ENCODE results near the gene LY9.

LY9 gene

DNA sequence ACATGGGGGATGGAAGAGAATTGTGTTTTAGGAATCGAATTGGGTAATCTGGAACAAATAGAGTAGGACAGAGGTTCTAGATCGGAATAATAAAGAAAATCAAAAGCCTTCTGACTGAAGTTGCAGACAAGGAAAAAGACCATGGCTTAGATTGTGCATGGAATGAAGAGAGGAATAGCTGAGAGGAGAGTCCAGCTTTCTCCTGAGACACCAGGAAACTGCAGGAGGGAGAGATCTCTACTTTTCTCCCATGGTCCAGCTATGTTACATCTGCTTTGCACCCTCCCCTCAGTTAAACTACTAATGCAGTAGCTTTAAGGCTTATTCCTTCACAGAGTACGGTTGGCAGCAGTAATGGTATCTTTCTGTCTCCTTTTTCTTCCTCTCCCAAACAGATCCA lies 43.6 kb upstream of the LY9 start:
- ChIA-PET POLR2A (no interaction called here), CTCF (no interaction called here)
- TF ChIP-seq, protein P1, sequence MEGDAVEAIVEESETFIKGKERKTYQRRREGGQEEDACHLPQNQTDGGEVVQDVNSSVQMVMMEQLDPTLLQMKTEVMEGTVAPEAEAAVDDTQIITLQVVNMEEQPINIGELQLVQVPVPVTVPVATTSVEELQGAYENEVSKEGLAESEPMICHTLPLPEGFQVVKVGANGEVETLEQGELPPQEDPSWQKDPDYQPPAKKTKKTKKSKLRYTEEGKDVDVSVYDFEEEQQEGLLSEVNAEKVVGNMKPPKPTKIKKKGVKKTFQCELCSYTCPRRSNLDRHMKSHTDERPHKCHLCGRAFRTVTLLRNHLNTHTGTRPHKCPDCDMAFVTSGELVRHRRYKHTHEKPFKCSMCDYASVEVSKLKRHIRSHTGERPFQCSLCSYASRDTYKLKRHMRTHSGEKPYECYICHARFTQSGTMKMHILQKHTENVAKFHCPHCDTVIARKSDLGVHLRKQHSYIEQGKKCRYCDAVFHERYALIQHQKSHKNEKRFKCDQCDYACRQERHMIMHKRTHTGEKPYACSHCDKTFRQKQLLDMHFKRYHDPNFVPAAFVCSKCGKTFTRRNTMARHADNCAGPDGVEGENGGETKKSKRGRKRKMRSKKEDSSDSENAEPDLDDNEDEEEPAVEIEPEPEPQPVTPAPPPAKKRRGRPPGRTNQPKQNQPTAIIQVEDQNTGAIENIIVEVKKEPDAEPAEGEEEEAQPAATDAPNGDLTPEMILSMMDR (IDR thresholded peaks at IDR 0.05; ENCODE audit: insufficient read depth, low read length, missing control alignments): no peak
- no peak for DNase-seq (ENCODE audit: low read depth, low spot score)
- H3K4me3 ChIP-seq (ENCODE audit: low read depth, low read length): no peak overlapping the region

DNA sequence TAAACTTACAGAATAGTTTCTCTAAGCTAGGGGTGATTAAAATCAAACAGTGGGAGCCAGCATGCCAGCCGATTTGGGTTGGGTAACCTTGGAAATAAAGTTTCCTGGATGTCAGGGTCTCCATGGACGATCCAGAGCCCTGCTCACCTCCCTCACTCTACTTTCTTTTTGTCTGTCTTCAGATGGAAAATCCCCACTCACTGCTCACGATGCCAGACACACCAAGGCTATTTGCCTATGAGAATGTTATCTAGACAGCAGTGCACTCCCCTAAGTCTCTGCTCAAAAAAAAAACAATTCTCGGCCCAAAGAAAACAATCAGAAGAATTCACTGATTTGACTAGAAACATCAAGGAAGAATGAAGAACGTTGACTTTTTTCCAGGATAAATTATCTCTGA lies 43.0 kb upstream of the LY9 start:
- CTCF ChIA-PET: no interaction called here
- H3K4me3 ChIP-seq (ENCODE audit: low read depth, low read length): no peak overlapping the region
- TF ChIP-seq, protein P1 (IDR thresholded peaks at IDR 0.05; ENCODE audit: insufficient read depth, low read length, missing control alignments): no peak
- POLR2A ChIA-PET: no interaction called here
- DNase-seq (ENCODE audit: low read depth, low spot score): no peak

DNA sequence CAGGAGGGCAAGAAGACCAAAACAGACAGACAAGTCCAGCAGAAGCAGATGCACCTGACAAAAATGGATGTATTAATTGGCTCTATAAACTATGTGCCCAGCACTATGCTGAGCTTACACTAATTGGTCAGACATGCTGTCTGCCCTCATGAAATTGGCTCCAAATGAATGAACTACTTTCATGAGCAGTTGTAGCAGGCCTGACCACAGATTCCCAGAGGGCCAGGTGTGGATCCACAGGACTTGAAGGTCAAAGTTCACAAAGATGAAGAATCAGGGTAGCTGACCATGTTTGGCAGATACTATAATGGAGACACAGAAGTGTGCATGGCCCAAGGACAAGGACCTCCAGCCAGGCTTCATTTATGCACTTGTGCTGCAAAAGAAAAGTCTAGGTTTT lies 42.4 kb upstream of the LY9 start:
- no peak for DNase-seq (ENCODE audit: low read depth, low spot score)
- ChIA-PET CTCF (no interaction called here), POLR2A (no interaction called here)
- H3K4me3 ChIP-seq (ENCODE audit: low read depth, low read length): no peak overlapping the region
- TF ChIP-seq, protein P1 (IDR thresholded peaks at IDR 0.05; ENCODE audit: insufficient read depth, low read length, missing control alignments): no peak

DNA sequence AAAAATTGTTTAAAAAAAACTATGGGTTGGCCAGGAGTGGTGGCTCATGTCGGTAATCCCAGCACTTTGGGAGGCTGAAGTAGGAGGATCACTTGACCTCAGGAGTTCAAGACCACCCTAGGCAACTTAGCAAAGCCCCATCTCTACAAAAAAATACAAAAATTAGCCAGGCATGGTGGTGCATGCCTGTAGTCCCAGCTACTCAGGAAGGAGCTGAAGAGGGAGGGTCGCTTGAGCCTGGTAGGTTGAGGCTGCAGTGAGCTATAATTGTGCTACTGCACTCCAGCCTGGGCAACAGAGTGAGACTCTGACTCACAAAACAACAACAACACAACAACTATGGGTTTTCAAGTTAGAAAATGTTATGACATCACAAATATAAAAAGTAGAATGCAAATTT lies 40.5 kb upstream of the LY9 start:
- H3K4me3 ChIP-seq (ENCODE audit: low read depth, low read length): no peak overlapping the region
- TF ChIP-seq, protein P1 (IDR thresholded peaks at IDR 0.05; ENCODE audit: insufficient read depth, low read length, missing control alignments): no peak
- ChIA-PET POLR2A (no interaction called here), CTCF (no interaction called here)
- DNase-seq (ENCODE audit: low read depth, low spot score): no peak

DNA sequence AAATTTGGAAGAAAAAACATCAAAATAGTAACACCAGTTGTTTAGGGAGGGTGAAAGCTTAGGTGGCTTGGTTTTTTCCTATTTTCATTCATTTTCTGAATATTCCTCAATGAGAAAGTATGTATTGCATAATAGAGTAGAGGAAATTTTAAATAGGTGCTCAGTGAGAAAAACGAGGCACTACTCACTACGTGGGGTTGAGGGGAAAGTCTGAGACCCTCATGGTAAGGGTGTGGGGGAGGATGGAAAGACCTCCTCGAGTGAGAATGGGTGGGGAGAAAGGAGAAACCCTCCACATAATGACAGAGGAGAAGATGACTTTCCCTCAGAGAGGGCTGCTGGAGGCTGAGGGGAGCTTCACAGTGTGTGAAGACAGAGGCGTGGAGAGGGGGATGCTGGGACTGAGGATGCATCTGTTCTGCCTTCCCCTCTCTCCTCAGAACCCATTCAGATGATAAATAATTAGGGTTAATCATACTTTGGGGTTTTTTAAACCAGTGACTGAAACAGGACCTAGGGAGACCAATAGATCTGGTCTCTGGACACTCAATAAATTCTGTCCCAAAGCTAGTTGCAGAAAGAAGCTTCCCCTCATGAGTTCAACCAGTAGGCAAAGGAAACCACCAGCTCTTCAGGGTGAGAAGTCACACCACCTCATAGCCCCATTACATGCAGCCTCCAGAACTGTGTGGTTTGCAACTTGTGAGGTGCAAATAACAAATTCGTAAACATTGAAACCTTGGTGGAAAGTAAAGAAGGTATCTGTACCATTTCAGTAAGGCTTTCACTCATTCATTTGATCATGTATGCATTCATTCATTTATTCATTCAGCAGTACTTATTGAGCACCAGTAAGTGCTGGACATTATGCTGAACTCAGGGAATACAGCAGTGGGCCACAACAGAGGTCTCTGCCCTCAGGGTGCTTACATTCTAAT lies 39.8 kb upstream of the LY9 start:
- DNase-seq (ENCODE audit: low read depth, low spot score): no peak
- CTCF ChIA-PET: no interaction called here
- POLR2A ChIA-PET: no interaction called here
- no peak overlapping the region for H3K4me3 ChIP-seq (ENCODE audit: low read depth, low read length)
- TF ChIP-seq, protein P1 (IDR thresholded peaks at IDR 0.05; ENCODE audit: insufficient read depth, low read length, missing control alignments): no peak

DNA sequence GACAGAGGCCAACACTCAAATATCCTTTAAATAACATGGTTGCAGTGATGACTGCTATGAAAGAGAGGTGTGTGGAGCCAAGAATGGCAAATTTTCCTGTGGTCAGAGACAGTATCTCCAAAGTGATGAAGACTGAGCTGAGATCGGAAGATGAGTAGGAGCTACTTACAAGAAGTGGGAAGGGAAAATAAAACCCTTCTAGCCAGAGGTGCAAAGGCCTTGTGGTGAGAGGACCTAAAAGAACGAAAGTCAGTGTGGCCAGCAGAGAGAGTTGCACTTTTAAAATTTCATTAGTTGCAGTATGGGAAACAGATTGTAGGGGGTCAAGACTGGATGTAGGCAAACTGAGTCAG lies 39.1 kb upstream of the LY9 start:
- ChIA-PET POLR2A (no interaction called here), CTCF (no interaction called here)
- DNase-seq (ENCODE audit: low read depth, low spot score): no peak
- TF ChIP-seq, protein P1 (IDR thresholded peaks at IDR 0.05; ENCODE audit: insufficient read depth, low read length, missing control alignments): no peak
- no peak overlapping the region for H3K4me3 ChIP-seq (ENCODE audit: low read depth, low read length)

All from AG04449 (cell line).